Activated naive CD8-positive, alpha-beta T cell treated with anti-CD3 and anti-CD28 coated beads for 36 hours (primary cell): ENCODE results near the gene AIG1. TPM values are rescaled to one million over a fixed set of nuclear protein-coding genes. Genes with fewer than 3 reads are reported as not detected.

ENCODE experiments used
- DNase-seq: peaks from one replicate; pipeline ENCODE4 v3.0.0; 2021
- H3K27ac Mint-ChIP-seq: one replicate; pipeline ENCODE4 v1.8.0; 2022; ENCODE audit warnings: mild to moderate bottlenecking, moderate library complexity, mixed read lengths
- H3K27me3 Mint-ChIP-seq: one replicate; pipeline ENCODE4 v1.8.0; 2022; ENCODE audit warnings: mild to moderate bottlenecking, mixed read lengths
- H3K36me3 Mint-ChIP-seq: one replicate; pipeline ENCODE4 v1.8.0; 2021; ENCODE audit warnings: mild to moderate bottlenecking, mixed read lengths
- H3K4me1 Mint-ChIP-seq: one replicate; pipeline ENCODE4 v1.8.0; 2021; ENCODE audit warnings: mixed read lengths
- H3K4me3 Mint-ChIP-seq: one replicate; pipeline ENCODE4 v1.8.0; 2022; ENCODE audit warnings: mild to moderate bottlenecking, moderate library complexity, mixed read lengths
- H3K9me3 Mint-ChIP-seq: one replicate; pipeline ENCODE4 v1.8.0; 2022; ENCODE audit warnings: mixed read lengths
- total RNA-seq, 2 experiments: library from RNA; stranded (reverse); gene quantifications; one replicate each; pipeline ENCODE4 v1.2.3, GENCODE V29; 2021

Gene AIG1
- total RNA-seq, 2 experiments from 2014 or later, result 19.8 to 20.1 TPM

DNA sequence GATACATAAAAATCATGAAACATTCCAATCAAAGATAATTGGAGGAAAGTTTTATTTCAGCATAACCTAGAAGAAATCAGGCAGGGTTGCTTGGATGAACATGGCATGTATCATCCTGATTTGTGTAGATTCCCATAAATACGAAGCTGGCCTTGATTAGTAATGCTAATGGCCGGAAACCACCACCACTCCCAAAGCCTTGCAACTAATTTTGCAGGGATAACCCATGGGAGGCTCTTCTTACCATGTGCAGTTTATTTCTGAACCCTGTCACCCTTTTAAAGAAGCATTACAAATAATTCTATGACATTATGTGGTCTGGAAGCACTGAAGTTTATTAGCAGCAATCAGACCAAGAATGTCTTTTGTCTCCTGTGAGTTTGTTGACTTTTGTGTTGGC lies 80.8 kb downstream of the AIG1 start:
- Mint-ChIP-seq H3K27ac (no peak overlapping the region), H3K4me1 (peaks cover 38% of the 10 kb centered on the region), H3K27me3 (no peaks in the 10 kb centered on the region), H3K36me3 (peaks cover 70% of the 10 kb centered on the region), H3K9me3 (peaks cover 38% of the 10 kb centered on the region), H3K4me3 (no peak overlapping the region)
- DNase-seq, result no peak

DNA sequence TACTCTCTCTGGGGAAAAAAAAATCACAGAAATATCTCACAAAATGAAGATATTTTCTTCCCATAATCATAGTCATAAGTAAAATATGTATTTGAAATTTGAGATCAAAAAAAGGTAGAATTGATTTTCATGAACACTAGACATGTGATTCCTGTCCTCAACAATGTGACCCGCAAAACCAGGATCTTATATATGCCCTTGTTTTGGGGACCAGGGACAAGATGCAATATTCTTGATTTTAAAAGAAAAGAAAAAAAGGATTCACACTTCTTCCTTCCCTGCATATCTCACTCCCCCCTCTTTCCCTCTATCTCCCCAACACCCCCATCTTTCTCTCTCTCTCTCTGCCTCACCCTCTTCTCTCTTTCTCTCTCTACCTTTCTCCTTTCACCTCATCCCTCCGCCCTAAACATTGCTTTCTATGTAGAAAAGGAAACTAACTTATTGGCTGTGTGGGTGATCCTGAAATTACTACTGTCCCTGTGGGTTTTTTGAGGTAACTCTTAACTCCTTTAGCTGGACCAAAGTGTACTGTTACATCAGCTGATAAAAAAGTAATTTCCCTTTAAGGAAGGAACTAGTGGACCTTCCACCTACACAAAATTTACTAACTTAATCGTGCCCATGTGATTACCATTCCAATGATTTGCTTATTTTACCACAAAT lies 85.6 kb downstream of the AIG1 start:
- peaks cover 11% of the 10 kb centered on the region for H3K4me1 Mint-ChIP-seq
- H3K36me3 Mint-ChIP-seq, result peaks cover 50% of the 10 kb centered on the region
- peaks cover 2% of the 10 kb centered on the region for H3K9me3 Mint-ChIP-seq
- no peak for DNase-seq
- no peaks in the 10 kb centered on the region for H3K27me3 Mint-ChIP-seq
- no peak overlapping the region for H3K4me3 Mint-ChIP-seq
- peak overlapping the region; percentile 39 for H3K27ac Mint-ChIP-seq

- Mint-ChIP-seq H3K4me3 (no peak overlapping the region), H3K4me1 (peaks cover 8% of the 10 kb centered on the region), H3K27ac (no peak overlapping the region), H3K27me3 (no peaks in the 10 kb centered on the region), H3K9me3 (peaks cover 2% of the 10 kb centered on the region), H3K36me3 (peaks cover 31% of the 10 kb centered on the region)
- no peak for DNase-seq
These were observed 89.1 kb downstream of the AIG1 start for GRCh38 chr6:143149771-143150170.

DNA sequence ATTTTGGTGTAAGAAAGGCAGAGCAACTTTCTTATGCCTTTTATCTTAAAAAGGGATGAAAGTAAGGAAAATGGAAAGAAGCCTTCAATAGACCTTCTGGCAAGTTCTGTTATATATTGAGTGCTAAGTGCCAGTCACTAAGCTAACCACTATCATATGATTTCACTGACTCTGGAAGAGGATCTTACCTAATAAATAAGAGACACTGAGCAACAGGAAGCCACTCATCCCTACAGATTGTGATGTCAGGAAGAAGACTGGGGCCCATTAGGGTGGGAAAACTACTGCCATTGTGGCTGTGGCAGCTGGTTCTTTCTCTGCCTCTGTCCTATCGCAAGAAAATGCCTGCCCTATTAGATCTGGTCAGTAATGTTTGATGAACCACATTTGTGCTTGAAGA lies 89.6 kb downstream of the AIG1 start:
- H3K27me3 Mint-ChIP-seq, result no peaks in the 10 kb centered on the region
- H3K27ac Mint-ChIP-seq, result no peak overlapping the region
- peaks cover 2% of the 10 kb centered on the region for H3K9me3 Mint-ChIP-seq
- no peak overlapping the region for H3K4me3 Mint-ChIP-seq
- peaks cover 31% of the 10 kb centered on the region for H3K36me3 Mint-ChIP-seq
- H3K4me1 Mint-ChIP-seq, result peaks cover 8% of the 10 kb centered on the region
- DNase-seq, result no peak

- no peak overlapping the region for H3K4me3 Mint-ChIP-seq
- peaks cover 7% of the 10 kb centered on the region for H3K4me1 Mint-ChIP-seq
- H3K27ac Mint-ChIP-seq, result no peak overlapping the region
- no peaks in the 10 kb centered on the region for H3K27me3 Mint-ChIP-seq
- no peak for DNase-seq
- peaks cover under 1% of the 10 kb centered on the region for H3K9me3 Mint-ChIP-seq
- peaks cover 28% of the 10 kb centered on the region for H3K36me3 Mint-ChIP-seq
These were observed 90.7 kb downstream of the AIG1 start for GRCh38 chr6:143151381-143151780.

GRCh38 chr6:143155681-143156080 lies 95.0 kb downstream of the AIG1 start:
- H3K36me3 Mint-ChIP-seq, result peaks cover 8% of the 10 kb centered on the region
- H3K4me3 Mint-ChIP-seq, result no peak overlapping the region
- H3K27me3 Mint-ChIP-seq, result no peaks in the 10 kb centered on the region
- peaks cover 7% of the 10 kb centered on the region for H3K4me1 Mint-ChIP-seq
- no peaks in the 10 kb centered on the region for H3K9me3 Mint-ChIP-seq
- H3K27ac Mint-ChIP-seq, result no peak overlapping the region
- DNase-seq, result no peak

DNA sequence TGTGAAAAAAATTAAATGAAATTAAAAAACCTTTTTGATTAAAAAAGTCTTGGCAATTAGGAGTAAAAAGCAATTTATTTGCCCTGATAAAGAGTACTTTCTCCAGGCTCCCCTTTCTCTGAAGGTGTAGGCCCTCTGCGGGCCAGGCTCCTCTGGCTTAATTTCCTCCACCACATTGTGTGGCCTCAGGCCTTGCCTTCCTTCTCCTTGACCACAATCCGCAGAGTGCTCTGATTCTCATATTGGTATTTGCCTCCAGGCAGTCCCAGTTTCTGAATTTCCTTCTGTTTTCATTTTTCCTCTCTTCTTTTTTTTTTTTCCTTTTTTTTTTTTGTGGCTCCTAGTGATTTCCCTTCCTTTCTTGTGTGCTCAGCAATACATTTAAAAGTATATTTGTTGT lies 96.4 kb downstream of the AIG1 start:
- no peaks in the 10 kb centered on the region for H3K27me3 Mint-ChIP-seq
- no peak overlapping the region for H3K27ac Mint-ChIP-seq
- H3K4me1 Mint-ChIP-seq, result peaks cover 7% of the 10 kb centered on the region
- H3K9me3 Mint-ChIP-seq, result no peaks in the 10 kb centered on the region
- no peak for DNase-seq
- no peak overlapping the region for H3K4me3 Mint-ChIP-seq
- H3K36me3 Mint-ChIP-seq, result peaks cover 4% of the 10 kb centered on the region

DNA sequence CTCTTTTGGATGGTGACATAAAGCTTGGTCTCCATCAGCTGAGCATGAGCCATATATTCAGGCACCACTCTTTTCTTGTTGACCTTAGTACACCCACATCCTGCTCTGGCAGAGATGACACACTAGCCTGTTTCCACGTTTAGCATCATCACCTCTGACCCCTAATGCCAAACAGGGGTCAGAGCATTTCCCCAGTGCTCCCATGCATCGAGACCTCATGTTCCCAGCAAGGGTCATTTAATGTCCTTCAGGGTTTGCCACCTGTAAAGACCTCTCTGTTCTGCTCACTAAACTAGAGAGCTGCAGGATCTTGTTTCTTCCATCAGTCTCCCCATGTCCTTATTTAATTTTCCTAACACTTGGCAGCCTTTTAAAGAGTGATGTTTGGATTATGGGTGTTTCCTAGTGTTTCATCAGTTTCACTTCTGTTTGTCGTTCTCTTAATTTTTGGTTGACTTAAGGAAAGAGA lies 97.5 kb downstream of the AIG1 start:
- H3K36me3 Mint-ChIP-seq, result peaks cover 5% of the 10 kb centered on the region
- DNase-seq, result no peak
- no peaks in the 10 kb centered on the region for H3K9me3 Mint-ChIP-seq
- H3K4me3 Mint-ChIP-seq, result no peak overlapping the region
- H3K4me1 Mint-ChIP-seq, result peaks cover 7% of the 10 kb centered on the region
- H3K27me3 Mint-ChIP-seq, result no peaks in the 10 kb centered on the region
- H3K27ac Mint-ChIP-seq, result no peak overlapping the region

- H3K27ac Mint-ChIP-seq, result no peak overlapping the region
- DNase-seq, result no peak
- H3K4me3 Mint-ChIP-seq, result no peak overlapping the region
- no peaks in the 10 kb centered on the region for H3K27me3 Mint-ChIP-seq
- peaks cover 7% of the 10 kb centered on the region for H3K4me1 Mint-ChIP-seq
- H3K36me3 Mint-ChIP-seq, result peaks cover 5% of the 10 kb centered on the region
- H3K9me3 Mint-ChIP-seq, result no peaks in the 10 kb centered on the region
These were observed 98.3 kb downstream of the AIG1 start for GRCh38 chr6:143159001-143159400.

- DNase-seq, result no peak
- peaks cover 7% of the 10 kb centered on the region for H3K4me1 Mint-ChIP-seq
- no peak overlapping the region for H3K4me3 Mint-ChIP-seq
- peaks cover 5% of the 10 kb centered on the region for H3K36me3 Mint-ChIP-seq
- H3K27me3 Mint-ChIP-seq, result no peaks in the 10 kb centered on the region
- H3K27ac Mint-ChIP-seq, result no peak overlapping the region
- no peaks in the 10 kb centered on the region for H3K9me3 Mint-ChIP-seq
These were observed 99.3 kb downstream of the AIG1 start for GRCh38 chr6:143160015-143160414.

GRCh38 chr6:143160439-143161220 lies 99.9 kb downstream of the AIG1 start:
- Mint-ChIP-seq H3K27me3 (no peaks in the 10 kb centered on the region), H3K4me3 (no peak overlapping the region), H3K4me1 (peaks cover 7% of the 10 kb centered on the region), H3K36me3 (peaks cover 8% of the 10 kb centered on the region), H3K27ac (no peak overlapping the region), H3K9me3 (no peaks in the 10 kb centered on the region)
- DNase-seq, result no peak

- H3K27ac Mint-ChIP-seq, result no peak overlapping the region
- no peak overlapping the region for H3K4me3 Mint-ChIP-seq
- peaks cover 11% of the 10 kb centered on the region for H3K36me3 Mint-ChIP-seq
- no peaks in the 10 kb centered on the region for H3K4me1 Mint-ChIP-seq
- H3K27me3 Mint-ChIP-seq, result no peaks in the 10 kb centered on the region
- DNase-seq, result no peak
- H3K9me3 Mint-ChIP-seq, result no peaks in the 10 kb centered on the region
These were observed 102.9 kb downstream of the AIG1 start for GRCh38 chr6:143163621-143164020.

DNA sequence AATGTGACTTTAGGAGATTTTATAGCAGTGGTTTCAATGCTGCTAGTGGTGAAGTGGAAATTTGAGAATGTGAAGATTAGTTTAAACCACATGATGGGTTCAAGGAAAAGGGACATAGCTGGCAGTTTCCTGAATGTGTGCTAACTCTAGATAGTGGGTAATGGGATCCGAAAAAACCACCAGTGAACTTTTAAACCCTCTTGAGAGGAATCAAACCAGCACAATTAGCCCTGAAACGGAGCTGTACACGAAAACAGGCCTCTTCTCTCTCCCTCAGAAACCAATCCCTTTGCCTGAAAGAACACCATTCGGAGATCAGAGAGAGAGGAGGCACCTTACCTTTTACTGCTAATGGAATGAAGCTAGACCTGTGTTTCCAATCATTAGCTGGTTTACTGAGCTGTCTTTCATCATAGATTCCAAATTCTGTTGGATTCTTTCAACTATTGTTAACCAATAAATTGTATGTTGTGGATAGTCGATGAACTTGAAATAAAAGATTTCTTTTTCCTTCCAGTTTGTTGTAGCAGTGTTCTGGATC lies 103.9 kb downstream of the AIG1 start:
- no peak overlapping the region for H3K27ac Mint-ChIP-seq
- H3K4me1 Mint-ChIP-seq, result no peaks in the 10 kb centered on the region
- H3K36me3 Mint-ChIP-seq, result peaks cover 9% of the 10 kb centered on the region
- no peak for DNase-seq
- H3K27me3 Mint-ChIP-seq, result no peaks in the 10 kb centered on the region
- H3K4me3 Mint-ChIP-seq, result no peak overlapping the region
- no peaks in the 10 kb centered on the region for H3K9me3 Mint-ChIP-seq

- DNase-seq, result no peak
- Mint-ChIP-seq H3K27ac (no peak overlapping the region), H3K9me3 (no peaks in the 10 kb centered on the region), H3K4me1 (no peaks in the 10 kb centered on the region), H3K36me3 (peaks cover 12% of the 10 kb centered on the region), H3K4me3 (no peak overlapping the region), H3K27me3 (no peaks in the 10 kb centered on the region)
These were observed 104.7 kb downstream of the AIG1 start for GRCh38 chr6:143165315-143165855.

GRCh38 chr6:143166247-143166695 lies 105.6 kb downstream of the AIG1 start:
- Mint-ChIP-seq H3K4me1 (no peaks in the 10 kb centered on the region), H3K4me3 (no peak overlapping the region), H3K27me3 (no peaks in the 10 kb centered on the region), H3K27ac (no peak overlapping the region), H3K9me3 (peaks cover 1% of the 10 kb centered on the region), H3K36me3 (peaks cover 18% of the 10 kb centered on the region)
- no peak for DNase-seq
